AG10803 (cell line): ENCODE measurements around the gene RNF213.

ENCODE experiments used
- DNase-seq: peaks from one replicate; pipeline ENCODE4 v3.0.0; 2010; ENCODE audit warnings: low read depth
- H3K4me3 ChIP-seq: 2 replicates; pipeline ENCODE4 v1.5.1; 2011; ENCODE audit warnings: mild to moderate bottlenecking, low read length, control low read depth
- TF ChIP-seq, protein P1 (sequence below): conservative IDR thresholded peaks from 2 replicates; pipeline ENCODE4 v1.5.1; 2011; ENCODE audit warnings: mild to moderate bottlenecking, low read length, control low read depth, inconsistent platforms

RNF213 gene

DNA sequence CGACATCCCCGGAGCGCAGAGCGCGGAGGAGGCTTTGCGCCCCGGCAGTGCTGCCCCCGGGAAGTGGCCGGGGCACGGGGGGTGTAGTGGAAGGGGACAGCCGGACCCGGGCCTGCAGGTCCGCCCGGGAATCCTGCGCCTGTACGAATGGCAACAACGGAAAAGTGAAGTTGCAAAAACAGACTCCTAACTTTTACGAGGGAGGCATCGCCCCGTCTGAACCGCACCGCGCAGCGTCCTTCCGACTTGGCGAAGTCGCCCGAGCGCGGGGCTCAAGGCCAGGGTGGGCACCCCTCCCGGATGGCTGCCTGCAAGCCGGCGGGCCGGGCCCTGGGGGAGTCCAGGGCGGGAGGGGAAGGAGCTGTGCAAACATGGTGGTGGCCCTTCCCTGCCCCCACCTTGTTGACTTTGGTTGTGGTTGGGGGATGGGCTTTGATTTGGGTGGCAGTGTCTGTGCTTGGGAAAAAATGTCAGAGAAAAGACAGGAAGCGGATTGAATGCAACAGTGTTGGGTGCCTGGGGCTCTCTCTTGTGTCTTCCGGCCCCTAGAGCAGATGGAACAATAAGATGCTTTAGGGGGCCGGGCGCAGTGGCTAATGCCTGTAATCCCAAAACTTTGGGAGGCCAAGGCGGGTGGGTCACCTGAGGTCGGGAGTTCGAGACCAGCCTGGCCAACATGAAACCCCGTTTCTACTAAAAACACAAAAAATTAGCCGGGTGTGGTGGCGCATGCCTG is 675 bp downstream of the RNF213 start:
- peak overlapping the region; percentile 85 for H3K4me3 ChIP-seq
- DNase-seq, result peak; percentile 62
- TF ChIP-seq, protein P1, sequence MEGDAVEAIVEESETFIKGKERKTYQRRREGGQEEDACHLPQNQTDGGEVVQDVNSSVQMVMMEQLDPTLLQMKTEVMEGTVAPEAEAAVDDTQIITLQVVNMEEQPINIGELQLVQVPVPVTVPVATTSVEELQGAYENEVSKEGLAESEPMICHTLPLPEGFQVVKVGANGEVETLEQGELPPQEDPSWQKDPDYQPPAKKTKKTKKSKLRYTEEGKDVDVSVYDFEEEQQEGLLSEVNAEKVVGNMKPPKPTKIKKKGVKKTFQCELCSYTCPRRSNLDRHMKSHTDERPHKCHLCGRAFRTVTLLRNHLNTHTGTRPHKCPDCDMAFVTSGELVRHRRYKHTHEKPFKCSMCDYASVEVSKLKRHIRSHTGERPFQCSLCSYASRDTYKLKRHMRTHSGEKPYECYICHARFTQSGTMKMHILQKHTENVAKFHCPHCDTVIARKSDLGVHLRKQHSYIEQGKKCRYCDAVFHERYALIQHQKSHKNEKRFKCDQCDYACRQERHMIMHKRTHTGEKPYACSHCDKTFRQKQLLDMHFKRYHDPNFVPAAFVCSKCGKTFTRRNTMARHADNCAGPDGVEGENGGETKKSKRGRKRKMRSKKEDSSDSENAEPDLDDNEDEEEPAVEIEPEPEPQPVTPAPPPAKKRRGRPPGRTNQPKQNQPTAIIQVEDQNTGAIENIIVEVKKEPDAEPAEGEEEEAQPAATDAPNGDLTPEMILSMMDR, result no peak

DNA sequence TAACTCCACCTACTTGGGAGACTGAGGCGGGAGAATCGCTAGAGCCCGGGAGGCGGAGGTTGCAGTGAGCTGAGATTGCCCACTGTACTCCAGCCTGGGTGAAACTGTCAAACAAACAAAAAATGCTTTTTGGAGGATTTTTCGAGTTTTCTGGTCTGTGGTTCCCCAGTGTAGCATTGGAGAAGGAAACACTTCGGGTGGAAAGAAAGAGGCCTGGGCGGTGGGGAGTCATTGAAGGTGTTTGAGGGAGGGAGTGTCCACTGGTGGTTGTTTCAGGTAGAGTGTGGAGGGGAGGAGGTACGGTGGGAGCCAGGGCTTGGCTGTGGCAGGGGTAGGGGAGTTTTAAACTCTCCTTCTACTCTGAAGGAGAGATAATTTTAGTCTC is 1.2 kb downstream of the RNF213 start:
- TF ChIP-seq, protein P1, result no peak
- H3K4me3 ChIP-seq, result peak overlapping the region; percentile 85
- no peak for DNase-seq

DNA sequence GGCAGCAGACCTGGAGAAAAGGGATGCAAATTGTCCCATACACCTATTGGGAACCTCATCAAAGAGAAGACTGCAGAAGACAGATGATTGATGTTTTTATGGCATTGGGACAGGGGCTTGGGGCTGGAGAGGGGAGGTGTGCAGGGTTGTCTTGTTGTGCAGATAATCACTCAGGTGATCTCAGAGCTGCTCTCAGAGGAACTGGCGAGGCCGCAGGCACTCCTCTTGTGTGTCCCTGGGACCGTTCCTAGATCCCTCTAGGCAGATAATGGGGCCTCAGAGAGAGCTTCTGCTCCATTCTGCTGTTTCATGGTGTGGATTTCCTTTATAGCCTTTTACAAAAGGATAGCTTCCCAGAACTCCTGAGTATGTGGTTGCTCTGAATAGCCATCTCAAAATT is 1.6 kb downstream of the RNF213 start:
- peak overlapping the region; percentile 85 for H3K4me3 ChIP-seq
- TF ChIP-seq, protein P1, result no peak
- no peak for DNase-seq

DNA sequence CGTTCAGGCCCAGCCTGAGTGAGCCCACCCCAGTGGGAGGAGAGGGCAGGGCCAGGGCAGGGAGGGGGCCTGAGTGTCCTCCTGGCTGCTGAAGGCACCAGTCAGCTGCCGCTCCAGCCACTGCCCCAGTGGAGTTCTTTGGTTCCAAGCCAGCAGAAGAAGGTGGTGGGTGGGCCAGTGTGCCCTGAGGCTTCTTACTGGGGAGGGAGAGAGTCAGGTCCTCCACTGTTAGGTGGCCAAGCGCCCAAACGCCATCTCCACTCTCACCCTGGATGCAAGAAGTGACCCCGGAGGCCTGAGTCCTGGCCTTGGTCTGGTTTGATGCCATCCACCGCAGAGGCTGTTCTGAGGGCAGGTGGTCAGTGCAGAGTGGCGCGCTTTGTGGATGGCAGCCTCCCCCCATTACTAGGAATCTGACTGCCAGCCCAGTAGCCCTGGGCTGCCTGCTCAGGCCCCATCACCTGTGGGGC is 2.2 kb downstream of the RNF213 start:
- TF ChIP-seq, protein P1, result no peak
- DNase-seq, result no peak
- peak overlapping the region; percentile 85 for H3K4me3 ChIP-seq

DNA sequence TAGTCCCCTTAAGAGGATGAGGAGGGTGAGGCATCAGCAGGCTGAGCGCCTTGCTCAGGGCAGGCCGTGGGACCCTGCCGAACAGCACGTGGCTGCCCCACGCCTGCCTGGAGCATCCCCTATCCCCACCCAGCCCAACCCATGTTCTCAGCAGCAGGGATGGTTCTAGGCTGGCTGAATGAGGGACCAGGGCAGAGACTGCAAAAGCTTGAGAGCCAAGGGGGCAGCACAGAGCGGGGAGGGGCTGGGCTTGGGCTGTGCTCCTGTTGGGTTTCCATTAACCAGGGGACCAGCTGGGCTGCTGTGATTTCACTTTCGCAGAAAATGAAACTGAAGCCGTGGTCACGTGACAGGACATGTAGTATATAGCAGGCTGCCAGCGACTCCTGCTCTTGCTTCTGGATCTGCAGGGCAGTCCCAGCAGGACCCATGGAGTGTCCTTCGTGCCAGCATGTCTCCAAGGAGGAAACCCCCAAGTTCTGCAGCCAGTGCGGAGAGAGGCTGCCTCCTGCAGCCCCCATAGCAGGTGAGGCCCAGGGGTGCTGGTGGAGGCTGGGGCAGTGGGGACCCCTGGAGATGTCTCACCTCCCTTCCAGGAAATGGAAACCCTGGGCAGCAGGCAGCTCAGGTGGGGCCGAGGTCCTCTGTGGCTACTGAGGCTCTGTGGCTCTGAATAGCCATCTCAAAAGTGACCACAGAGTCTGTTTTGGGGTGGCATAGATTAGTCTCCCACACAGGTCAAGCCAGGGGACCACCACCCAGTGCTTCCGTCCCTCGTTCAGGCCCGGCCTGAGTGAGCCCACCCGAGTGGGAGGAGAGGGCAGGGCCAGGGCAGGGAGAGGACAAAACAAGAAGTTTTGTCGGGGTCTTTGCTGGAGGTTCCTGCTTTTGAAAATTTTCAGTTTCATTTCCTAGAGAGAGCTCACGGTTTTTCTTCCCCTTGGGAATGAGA is 2.9 kb downstream of the RNF213 start:
- peak overlapping the region; percentile 49 for H3K4me3 ChIP-seq
- TF ChIP-seq, protein P1, result no peak
- peak; percentile 87 for DNase-seq

DNA sequence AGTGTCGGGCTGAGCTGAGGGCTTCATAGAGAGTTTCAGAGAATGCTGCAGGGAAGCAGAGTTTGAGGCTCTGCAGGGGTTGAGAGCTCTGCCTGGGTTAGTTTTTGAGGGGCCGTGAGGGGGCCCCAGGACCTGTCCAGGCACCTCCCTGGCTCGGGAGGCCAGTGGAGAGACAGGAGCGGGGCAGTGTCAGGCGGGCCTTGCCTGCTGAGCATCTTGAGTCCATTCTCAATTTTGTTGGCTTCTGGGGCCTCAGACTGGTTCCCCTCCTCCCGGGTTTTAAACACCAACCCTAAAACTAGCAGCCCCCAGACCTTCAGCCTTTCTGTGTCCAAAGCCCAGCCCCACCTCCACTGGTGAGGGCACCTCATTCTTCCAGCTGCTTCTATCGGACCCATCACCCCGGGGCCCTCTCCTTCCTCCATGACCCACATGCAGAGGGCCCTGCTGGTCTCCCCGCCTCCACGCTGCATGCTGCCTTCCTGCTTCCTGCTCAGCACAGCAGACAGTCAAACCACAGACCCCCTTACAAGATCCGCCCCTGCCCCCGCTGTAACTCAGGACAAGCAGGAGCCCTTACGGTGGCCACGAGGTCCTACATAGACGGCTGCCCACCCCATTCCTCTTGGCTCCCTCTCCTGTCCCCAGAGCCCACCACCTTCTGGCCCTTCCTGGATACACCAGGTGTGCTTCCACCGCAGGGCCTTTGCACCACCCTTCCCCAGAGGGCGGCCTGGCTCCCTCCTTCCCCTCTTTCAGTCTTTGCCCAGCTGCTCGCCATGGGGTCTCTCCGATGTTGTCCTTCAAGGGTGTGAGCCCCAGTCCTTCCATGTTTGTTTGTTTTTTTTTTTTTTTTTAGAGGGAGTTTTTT is 3.8 kb downstream of the RNF213 start:
- TF ChIP-seq, protein P1, result no peak
- no peak overlapping the region for H3K4me3 ChIP-seq
- no peak for DNase-seq
